GM19395 (cell line): ENCODE measurements around the gene ADGRA1.
"Not testable (repeated sequence)": the region's sequence is repeated elsewhere in the genome, so short reads cannot be mapped to it uniquely, and the experiment has no call there.

Experiments
- ATAC-seq: cut with Tn5 transposase; IDR thresholded peaks from one replicate; pipeline ENCODE4 v1.9.1; 2021; ENCODE audit warnings: mild to moderate bottlenecking, moderate library complexity; ENCODE audit not compliant: unreplicated experiment

The ADGRA1 gene

DNA sequence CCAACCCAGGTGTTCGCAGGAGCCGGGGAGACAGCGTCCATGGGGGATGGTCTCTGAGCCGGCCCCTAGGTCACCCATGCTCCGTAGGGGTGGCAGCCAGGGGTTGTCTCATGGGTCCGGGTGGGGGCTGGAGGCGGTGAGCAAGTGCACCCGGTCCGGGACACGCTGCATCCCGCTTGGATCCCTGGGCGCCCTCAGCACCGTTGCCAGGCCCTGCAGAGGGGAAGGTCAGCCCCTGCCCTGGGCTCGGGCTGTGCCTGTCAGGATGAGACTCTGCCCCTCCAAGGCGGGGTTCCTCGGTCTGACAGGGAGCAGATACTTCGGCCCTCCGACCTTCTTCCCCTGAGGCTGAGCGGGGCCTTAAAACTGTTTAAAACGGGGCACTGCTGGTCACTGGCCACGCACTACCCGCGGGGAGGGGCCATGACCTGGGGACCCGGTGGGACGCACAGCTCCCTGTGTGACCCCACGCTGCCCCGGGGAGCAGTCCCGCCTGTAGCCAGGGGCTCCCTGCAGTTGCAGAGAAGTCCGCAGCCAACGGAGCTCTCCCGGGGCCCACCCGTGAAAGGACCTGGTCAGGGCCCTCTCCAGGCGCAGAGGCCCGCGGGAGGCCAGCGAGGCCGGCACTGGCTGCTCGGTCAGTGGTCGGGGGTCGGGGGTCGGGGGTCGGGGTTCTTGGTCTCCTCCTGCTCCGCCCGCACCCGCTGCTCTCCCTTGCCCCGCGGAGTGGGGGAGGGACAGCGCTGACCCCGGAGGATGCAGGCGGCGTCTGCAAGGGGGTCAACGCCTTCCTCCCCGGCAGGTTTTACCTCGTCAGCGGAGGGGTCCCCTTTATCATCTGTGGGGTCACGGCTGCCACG lies 38.9 kb downstream of the ADGRA1 start:
- ATAC-seq = no peak

DNA sequence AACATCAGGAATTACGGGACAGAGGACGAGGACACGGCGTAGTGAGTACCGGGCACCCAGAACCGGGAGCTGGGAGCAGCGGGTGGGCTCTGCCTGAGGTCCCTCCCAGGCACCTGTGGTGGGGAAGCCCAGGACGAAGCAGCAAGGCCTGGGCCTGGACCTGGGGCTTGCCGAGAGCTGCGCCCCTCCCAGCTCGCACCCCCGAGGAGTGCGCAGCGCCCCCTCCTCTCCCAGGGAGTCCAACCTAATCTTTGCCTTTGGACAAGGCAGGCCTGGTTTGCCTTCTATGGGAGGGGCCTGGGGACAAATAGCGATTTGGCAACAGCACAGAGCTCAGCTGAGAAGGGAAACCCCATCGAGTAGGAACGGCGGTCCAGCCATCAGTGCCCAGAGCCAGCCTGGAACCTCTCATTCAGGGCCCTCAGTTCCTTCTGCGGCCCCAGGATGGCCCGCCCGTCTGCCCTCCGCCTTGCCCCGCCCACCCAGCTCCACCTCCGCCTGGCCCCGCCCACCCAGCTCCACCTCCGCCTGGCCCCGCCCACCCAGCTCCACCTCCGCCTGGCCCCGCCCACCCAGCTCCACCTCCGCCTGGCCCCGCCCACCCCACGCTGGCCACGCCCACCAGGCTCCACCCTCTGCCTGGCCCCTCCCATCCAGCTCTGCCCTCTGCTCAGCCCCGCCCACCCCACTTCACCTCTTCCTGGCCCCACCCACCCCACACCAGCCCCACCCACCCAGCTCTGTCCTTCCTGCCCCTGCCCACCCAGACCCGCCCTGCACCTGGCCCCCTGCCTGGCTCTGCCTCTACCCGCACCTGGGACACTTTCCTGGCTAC lies 39.8 kb downstream of the ADGRA1 start:
- ATAC-seq = no peak

DNA sequence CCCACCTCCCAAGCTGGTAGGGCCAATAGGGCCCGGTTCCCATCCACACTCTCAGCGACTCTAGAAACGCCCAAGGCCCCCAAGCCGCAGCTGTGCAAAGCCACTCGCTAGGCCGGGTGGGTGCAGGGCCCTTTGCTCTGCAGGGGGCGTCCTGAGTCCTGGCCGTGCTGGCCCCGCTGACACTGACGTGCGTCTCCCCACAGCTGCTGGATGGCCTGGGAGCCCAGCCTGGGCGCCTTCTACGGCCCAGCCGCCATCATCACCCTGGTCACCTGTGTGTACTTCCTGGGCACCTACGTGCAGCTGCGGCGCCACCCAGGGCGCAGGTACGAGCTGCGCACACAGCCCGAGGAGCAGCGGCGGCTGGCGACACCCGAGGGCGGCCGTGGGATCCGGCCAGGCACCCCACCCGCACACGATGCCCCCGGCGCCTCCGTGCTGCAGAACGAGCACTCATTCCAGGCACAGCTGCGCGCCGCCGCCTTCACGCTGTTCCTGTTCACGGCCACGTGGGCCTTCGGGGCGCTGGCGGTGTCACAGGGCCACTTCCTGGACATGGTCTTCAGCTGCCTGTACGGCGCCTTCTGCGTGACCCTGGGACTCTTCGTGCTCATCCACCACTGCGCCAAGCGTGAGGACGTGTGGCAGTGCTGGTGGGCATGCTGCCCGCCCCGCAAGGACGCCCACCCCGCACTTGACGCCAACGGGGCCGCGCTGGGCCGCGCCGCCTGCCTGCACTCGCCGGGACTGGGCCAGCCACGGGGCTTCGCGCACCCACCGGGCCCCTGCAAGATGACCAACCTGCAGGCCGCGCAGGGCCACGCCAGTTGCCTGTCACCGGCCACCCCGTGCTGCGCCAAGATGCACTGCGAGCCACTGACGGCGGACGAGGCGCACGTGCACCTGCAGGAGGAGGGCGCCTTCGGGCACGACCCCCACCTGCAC lies 40.7 kb downstream of the ADGRA1 start:
- no peak for ATAC-seq

DNA sequence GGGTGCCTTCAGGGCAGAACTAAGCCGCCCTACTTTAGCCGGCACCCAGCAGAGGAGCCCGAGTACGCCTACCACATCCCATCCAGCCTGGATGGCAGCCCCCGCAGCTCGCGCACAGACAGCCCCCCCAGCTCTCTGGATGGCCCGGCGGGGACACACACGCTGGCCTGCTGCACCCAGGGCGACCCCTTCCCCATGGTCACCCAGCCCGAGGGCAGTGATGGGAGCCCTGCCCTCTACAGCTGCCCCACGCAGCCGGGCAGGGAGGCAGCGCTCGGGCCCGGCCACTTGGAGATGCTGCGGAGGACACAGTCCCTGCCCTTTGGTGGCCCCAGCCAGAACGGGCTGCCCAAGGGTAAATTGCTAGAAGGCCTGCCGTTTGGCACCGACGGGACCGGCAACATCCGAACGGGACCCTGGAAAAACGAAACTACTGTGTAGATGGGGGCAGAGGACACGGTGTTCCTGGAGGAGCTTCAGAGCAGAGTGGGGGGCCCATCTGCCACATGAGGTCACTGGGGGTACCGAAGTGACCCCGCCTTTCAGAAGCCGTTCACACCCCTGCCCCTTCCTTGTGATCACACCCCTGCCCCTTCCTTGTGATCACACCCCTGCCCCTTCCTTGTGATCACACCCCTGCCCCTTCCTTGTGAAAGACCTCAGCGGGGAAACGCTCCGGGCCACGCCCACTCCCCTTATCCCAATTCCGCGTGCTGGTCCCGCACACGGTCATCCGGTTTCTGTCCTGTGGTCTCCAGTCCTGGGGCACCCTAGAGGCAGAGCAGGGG lies 41.5 kb downstream of the ADGRA1 start:
- ATAC-seq = no peak

DNA sequence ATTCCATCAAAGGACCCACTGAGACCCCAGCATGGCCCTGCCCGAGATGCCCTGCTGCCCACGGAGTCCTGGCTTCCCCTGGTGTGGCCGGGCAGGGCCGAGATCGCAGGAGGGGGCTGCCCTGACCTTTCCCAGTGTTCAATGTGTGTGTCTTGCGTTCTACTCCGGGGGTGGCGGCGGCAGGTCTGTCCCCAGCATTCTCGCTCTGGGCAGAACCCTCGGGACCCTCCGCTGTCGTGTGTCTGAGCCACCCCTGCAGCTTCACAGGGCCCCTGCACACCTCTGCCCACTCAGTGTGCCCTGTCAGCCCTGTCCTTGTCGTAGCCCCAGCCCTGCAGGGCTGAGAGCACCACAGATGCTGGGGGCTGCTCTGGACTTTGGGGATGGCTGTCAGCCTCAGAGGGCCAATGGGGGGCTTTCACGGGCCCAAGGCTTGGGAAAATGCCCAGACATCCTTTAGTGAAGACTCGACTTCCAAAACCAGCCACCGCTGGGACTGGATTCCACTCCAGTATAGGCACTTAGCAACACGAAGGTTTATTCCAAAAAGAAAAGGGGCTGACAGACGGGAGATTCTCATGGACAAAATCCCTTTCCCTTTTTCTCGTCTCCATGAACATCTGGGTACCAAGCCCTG lies 42.3 kb downstream of the ADGRA1 start:
- no peak for ATAC-seq

DNA sequence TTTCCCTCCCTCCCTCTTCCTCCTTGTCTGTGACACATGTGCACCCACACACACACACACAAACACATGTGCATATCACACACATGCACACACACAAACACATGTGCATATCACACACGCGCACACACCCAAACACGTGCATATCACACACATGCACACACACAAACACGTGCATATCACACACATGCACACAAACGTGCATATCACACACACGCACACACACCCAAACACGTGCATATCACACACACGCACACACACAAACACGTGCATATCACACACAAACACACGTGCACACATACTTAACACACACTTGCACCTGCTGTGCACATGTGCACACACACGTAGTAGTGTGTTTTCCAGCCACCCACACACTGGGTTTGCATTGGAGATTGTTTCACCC lies 42.9 kb downstream of the ADGRA1 start:
- ATAC-seq = no peak

DNA sequence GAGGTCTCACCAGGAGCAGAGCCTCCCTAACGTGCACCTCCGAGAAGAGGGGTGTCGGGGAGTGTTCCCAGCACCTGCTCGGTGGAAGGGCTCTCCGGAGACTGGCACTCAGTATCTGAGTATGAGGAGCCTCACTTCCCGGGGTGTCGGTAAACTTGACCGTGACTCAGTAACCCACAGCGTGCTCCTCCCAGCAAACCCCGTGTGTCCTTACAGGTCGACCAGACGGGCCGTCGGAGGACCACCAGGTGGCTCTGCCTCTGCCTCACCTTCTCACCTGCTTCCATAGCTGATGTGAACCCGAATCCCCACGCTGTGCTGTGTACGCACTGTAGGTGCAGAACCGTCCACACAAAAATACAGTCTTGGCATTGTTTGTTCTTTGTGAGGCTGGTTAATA lies 43.3 kb downstream of the ADGRA1 start:
- ATAC-seq = no peak

DNA sequence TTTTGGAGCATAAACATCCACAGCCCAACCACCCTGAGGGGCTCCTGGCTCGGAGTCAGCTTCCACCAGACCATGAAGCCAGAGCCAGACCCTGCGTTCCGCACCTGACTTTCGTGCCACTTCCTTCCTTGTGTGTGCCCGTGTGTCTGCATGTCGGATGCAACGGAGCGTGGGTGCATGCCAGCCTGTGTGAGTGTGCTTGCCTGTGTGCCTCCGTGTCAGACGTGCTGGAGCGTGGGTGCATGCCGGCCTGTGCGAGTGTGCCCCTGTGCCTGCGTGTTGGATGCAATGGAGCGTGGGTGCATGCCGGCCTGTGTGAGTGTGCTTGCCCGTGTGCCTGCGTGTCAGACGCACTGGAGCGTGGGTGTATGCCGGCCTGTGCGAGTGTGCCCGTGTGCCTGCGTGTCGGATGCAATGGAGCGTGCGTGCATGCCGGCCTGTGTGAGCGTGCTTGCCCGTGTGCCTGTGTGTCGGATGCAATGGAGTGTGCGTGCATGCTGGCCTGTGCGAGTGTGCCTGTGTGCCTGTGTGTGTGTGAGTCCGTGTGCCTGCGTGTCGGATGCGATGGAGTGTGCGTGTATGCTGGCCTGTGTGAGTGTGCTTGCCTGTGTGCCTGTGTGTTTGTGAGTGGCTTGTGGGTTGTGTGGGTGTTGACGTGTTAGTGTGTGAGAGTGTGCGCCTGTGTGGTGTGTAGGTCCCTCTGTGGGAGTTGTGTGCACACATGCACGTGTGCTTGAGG lies 44.2 kb downstream of the ADGRA1 start:
- no peak for ATAC-seq

DNA sequence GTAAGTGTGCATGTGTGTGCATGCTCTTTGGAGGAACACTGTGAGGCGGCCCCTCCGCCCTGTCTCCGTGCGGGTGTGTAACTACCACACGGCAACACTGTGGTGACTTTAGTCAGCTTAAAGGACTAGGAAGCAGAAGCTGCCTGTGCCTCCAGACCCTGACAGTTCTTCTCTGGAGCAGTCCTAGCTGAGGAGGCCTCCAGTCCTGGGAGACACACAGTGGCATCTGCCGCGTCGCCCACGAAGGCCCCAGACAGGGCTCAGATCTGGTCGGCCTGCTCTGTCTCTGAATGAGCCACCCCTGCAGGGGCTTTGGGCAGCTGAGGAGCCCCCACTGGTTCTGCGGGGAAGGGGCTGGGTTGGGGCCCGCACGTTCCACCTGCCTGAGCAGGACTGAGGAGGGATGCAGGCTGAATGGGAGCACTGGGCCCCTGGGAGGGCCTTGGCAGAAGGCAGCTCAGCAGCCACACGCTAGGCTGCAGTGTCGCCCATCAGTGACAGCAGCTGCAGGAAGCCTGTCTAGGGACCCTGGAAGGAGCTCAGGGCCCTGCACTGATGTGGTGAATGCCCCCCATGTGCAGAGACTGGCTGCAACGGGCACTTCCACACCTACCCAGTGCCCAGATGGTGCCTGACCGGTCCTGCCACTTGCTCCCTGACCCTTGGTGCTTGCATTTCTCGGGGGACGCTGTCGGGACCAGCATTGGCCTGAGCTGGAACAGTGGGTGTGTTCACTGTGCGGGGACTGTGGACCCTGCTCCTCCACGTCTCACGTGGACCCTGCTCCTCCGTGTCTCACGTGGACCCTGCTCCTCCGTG lies 45.0 kb downstream of the ADGRA1 start:
- no peak for ATAC-seq

DNA sequence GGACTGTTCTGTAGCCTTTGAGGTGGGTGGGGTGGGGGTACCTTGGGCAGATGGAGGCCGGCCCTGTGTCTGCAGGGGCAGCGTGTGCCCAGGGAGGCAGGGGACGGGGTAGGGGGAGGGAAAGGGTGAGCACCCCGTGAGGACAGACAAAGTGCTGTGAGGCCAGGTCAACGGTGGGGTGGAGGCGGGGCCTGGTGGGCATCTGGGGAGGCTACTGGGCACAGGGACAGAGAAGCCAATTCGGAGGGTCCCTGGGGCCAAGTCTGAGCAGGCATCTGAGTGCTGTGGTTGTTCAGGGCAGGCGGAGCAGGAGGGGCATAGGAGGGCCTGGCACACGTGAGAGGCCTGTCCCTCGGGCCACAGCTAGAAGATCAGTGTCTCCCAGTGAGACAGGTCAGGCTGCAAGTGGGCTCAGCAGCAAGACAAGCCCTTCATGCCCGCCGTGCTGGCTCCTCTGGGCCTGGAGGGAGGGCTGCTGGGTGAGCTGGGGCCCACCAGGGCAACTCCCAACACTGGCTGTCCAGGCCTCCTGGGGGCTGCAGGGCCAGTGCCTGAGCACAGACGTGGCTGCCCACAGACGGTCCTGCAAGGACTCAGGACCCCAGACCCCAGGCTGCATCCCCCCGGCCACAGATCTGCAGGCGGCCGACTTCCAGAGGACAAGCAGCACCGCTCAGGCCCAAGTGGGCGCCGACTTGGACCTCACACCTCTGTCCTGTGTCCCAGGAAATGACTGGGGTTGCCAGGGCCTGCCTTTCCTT lies 45.9 kb downstream of the ADGRA1 start:
- ATAC-seq = no peak

DNA sequence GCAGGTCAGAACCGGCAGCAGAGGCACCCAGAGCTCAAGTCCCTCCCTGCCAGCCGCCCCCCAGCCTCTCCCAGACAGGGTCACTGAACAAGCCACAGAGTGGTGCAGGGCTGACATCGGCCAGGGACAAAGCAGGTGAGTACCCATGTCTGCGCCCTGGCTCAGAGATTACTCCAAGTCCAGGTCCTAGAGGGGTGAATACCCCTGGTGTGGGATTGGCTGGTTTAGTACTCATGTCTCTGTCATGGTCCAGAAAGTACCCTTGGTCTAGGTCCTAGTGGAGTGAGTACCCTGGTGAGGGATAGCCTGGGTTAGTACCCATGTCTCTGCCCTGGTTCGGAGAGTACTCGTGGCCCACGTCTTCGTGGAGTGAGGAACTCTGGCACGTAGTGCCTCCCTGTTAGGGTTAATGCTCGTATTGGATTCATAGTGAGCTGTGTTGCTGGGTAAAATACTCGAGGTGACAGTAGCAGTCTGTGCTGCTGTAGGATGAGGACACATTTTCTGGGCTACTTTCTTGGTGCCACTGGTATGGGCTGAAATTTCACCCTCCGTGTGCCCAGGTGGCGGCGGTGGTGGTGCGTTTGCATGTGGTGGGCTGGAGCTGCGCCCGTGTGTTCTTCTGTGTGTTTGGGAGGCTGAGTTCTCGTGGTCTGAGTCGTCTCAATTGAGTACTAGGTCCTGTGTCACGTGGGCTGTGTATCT lies 46.8 kb downstream of the ADGRA1 start:
- no peak for ATAC-seq

DNA sequence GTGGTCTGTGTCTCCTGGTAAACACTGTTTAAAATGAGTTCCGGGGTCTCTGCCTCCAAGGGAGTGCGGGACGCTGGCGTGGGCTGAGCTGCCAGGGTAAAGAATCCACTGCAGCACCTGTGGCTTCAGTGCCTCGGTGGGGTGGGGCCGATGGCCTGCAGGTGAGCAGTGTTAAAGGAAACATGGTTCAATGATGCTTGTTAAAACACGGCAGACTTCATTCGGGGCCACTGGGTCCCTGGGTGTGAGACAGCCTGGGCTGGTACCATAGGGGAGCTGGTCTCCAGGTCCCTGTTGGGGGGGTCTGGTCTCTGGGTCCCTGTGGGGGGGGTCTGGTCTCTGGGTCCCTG lies 47.4 kb downstream of the ADGRA1 start:
- ATAC-seq = no peak

DNA sequence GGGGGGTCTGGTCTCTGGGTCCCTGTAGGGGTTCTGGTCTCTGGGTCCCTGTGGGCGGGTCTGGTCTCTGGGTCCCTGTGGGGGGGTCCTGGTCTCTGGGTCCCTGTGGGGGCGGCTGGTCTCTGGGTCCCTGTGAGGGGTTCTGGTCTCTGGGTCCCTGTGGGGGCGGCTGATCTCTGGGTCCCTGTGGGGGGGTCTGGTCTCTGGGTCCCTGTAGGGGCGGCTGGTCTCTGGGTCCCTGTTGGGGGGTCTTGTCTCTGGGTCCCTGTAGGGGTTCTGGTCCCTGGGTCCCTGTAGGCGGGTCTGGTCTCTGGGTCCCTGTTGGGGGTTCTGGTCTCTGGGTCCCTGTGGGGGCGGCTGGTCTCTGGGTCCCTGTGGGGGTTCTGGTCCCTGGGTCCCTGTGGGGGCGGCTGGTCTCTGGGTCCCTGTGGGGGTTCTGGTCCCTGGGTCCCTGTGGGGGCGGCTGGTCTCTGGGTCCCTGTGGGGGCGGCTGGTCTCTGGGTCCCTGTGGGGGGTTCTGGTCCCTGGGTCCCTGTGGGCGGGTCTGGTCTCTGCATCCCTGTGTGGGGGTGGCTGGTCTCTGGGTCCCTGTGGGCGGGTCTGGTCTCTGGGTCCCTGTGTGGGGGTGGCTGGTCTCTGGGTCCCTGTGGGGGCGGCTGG lies 49.9 kb downstream of the ADGRA1 start:
- not testable (repeated sequence) for ATAC-seq

DNA sequence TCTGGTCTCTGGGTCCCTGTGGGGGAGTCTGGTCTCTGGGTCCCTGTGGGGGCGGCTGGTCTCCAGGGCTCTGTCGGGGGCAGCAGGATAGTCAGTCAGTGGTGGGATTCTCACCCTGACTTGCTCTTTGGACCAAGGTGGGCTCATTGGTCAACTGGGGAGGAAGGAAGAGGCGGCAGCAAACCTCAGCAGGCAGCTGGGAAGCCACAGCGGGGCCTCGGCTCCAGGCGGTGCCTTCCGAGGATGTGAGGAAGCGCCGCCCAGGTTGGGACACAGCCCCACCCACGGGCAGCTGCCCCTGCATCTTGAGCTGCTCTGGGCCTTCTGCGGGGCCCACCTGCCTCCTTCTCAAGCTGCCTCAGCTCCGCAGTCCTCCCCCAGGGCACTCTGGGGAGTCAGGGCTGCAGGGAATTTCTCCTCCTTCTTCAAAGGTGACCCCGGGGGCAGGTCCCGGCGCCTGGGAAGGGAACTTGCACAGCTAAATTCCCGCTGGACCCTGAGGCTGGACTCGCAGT lies 51.9 kb downstream of the ADGRA1 start:
- ATAC-seq = no peak

DNA sequence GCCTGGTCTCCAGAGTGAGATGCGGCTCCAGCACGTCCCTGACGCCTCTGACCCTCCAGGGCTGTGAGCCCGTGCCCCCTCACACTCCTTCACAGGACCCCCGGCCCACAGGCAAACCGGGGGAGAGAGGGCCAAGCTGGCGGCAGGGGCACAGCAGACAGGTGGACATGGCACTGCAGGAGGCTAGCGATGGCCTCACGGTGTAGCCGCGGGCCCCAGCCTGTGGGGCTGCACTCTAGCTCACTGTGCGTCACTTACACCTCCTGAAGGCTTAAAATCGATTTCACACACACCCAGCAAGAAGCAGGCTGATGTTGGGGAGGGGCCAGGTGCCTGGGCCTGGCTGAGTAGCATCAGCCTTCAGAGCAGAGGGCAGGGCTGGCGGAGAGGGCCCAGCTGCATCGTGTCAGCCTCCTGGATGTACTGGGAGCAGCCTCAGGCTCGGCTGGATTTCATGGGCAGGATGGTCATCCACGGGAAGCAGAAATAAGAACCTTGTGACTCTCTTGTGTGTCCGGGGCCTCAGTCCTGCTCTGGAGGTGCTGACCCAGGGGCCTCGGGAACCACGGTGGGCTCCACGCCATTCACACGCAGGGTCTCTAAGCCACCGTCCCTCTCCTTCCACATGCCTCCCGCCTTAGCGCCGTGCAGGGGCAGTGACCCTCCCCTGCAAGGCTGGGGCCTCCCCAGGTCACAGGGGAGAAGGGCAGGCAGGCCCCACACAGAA lies 52.9 kb downstream of the ADGRA1 start:
- no peak for ATAC-seq
